Measurements from ENCODE around the gene LAMA2. TPM values are rescaled to one million over a fixed set of nuclear protein-coding genes. Genes with fewer than 3 reads are reported as not detected.

LAMA2 gene
- total and polyA plus RNA-seq, 2 donors (not counting 3 experiments of a cell fraction or from before 2014, with no cell fraction given): 0.51 to 0.75 TPM

GRCh38 chr6:129411092-129411491 is 528.2 kb downstream of the LAMA2 start:
- Histone ChIP-seq H4K20me1 (replicated peaks; ENCODE audit: control insufficient read depth, extremely low read depth, insufficient read depth, low read length) (no peaks in the 10 kb centered on the region), H2AFZ (ENCODE audit: low read depth, low read length) (no peak overlapping the region), H3K27me3 (ENCODE audit: control insufficient read depth in 2 of 2, insufficient read depth in 2 of 2, low read length in 2 of 2) (no peaks in the 10 kb centered on the region), H3K79me2 (ENCODE audit: control insufficient read depth, insufficient read depth, low read length) (no peaks in the 10 kb centered on the region), H3K4me3 (replicated peaks in 1 of 3; ENCODE audit: insufficient read depth in 1 of 3, low read depth in 1 of 3, low read length in 3 of 3) (no peak overlapping the region), H3K9me1 (replicated peaks; ENCODE audit: control insufficient read depth, extremely low read depth, insufficient read depth, low read length) (no peaks in the 10 kb centered on the region), H3K9me3 (replicated peaks; ENCODE audit: control insufficient read depth, insufficient read depth, low read length) (no peaks in the 10 kb centered on the region), H3K4me2 (ENCODE audit: insufficient read depth, low read length) (no peak overlapping the region), H3K36me3 (ENCODE audit: control insufficient read depth in 2 of 2, extremely low read depth in 1 of 2, insufficient read depth in 2 of 2, low read length in 2 of 2) (no peaks in the 10 kb centered on the region), H3K9ac (replicated peaks; ENCODE audit: extremely low read depth, insufficient read depth, low read length) (no peak overlapping the region), H3K4me1 (ENCODE audit: control insufficient read depth, extremely low read depth, insufficient read depth, low read length) (no peaks in the 10 kb centered on the region), H3K27ac (ENCODE audit: insufficient read depth, low read depth, low read length) (no peak overlapping the region)
- ChIA-PET POLR2A (no interaction called here), CTCF (interaction anchor here (1.0 kb wide), 1 partner anchor 15 kb away, joined by 3 read pairs; no protein-coding TSS in a partner anchor)
- intact Hi-C loops (cut with micrococcal nuclease): no loop called here
- FAIRE-seq: no peak
- no TSS peak for BruUV-seq (replicated peaks)
- no peak for DNase-seq (ENCODE audit: low read depth, low spot score)
- TF ChIP-seq FOS (IDR thresholded peaks at IDR 0.05; ENCODE audit: borderline replicate concordance, insufficient read depth, low read length) (no peak), GATA2 (IDR thresholded peaks at IDR 0.05; ENCODE audit: insufficient read depth, insufficient read length, low read depth, low read length) (no peak), JUN (IDR thresholded peaks at IDR 0.05; ENCODE audit: borderline replicate concordance, insufficient read depth, insufficient read length, low read depth) (no peak), MAX (IDR thresholded peaks at IDR 0.05; ENCODE audit: insufficient read depth, insufficient read length) (no peak), EZH2 (IDR thresholded peaks at IDR 0.05; ENCODE audit: borderline replicate concordance, low read depth, low read length, severe bottlenecking) (no peak), POLR2AphosphoS5 (IDR thresholded peaks at IDR 0.05; ENCODE audit: insufficient read depth, low read depth, low read length) (no peak), CTCF (IDR thresholded peaks at IDR 0.05; ENCODE audit: extremely low read depth in 1 of 2, insufficient read depth in 1 of 2, low read depth in 1 of 2, low read length in 2 of 2) (no peak), POLR2A (IDR thresholded peaks at IDR 0.05; ENCODE audit: low read depth, low read length) (no peak), MYC (IDR thresholded peaks at IDR 0.05; ENCODE audit: low read depth, low read length) (no peak)
- dilution Hi-C loops (cut with MboI; ENCODE audit: extremely low pct_ligation_motif_present, low sequenced_read_pairs): no loop called here

Data from endothelial cell of umbilical vein (primary cell).